HPDE6-E6E7 (cell line): ENCODE measurements around the gene MVK.

Experiments
- DNase-seq: peaks from one replicate; pipeline ENCODE4 v3.0.0; 2011; ENCODE audit warnings: missing footprints; ENCODE audit errors: extremely low spot score

Gene MVK

DNA sequence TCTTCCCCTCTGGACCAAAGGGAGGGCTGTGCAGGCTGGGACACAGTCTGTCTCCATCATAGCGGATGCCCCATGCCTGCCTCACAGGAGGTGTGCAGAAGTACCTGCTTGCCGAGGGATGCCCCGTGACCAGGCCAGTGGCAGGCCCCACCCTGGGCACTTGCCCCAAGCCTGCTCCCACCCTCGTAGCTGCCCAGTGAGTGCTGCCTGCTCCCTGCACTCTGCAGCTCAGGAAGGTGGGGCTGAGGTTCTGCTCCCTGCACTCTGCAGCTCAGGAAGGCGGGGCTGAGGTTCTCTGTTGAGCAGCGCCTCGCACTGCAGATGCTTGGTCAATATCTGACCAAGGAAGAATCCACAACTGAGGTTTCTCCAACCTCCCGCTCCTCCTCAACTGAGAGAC lies 7.2 kb upstream of the MVK start:
- DNase-seq: no peak

DNA sequence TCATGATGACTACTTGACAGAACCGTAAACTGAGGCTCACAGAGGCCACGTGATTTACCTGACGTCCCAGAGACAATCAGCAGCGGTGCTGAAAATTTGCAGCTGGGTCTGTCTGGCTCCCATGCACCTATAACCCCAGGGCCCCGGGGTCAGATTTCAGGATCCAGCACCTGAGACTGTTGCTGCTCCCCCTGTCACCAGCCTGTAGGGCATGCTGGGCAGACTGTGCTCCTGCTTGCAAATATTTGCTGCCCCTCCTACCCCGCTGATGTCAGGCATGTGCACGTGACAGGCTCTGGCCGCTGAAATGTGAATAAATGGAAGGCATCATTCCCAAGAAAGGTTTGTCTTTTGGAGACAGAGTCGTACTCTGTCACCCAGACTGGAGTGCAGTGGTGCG lies 6.3 kb upstream of the MVK start:
- no peak for DNase-seq

DNA sequence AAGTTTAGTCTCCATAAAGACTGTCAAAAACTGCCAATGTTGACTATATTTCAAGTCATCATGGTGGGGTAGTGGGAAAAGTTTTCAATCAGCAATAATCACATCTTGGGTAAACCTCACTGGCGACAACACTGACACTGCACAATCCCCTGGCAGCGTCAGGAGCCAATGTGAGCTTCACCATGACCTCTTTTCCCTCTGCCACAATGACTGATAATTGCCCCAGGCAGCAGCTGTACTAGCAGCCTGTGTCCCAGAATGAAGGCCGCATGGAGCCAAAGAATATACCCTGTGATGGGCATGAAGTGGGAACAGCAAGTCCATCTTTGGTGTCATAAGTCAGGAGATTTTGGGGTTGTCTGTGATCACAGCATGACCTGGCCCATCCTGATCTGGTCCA lies 5.6 kb upstream of the MVK start:
- DNase-seq: no peak

DNA sequence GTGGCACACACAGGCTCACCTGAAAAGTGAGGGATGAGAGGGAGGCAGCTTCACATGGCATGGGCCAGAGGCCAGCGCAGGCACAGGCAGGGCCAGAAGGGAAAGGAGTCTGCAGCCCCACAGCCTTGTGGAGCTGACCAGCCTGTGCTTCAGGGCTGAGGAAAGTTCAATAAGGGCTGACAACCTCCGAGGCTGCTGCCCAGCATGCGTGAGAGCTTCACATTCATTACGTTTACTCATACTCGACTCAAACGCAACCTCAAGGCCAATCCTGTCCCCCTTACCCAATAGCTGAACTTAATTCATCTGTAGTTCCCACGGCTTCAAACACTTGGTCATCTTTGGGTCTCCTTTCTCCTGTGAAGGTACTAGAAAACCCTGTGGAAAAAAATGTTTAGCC lies 5.1 kb upstream of the MVK start:
- no peak for DNase-seq

DNA sequence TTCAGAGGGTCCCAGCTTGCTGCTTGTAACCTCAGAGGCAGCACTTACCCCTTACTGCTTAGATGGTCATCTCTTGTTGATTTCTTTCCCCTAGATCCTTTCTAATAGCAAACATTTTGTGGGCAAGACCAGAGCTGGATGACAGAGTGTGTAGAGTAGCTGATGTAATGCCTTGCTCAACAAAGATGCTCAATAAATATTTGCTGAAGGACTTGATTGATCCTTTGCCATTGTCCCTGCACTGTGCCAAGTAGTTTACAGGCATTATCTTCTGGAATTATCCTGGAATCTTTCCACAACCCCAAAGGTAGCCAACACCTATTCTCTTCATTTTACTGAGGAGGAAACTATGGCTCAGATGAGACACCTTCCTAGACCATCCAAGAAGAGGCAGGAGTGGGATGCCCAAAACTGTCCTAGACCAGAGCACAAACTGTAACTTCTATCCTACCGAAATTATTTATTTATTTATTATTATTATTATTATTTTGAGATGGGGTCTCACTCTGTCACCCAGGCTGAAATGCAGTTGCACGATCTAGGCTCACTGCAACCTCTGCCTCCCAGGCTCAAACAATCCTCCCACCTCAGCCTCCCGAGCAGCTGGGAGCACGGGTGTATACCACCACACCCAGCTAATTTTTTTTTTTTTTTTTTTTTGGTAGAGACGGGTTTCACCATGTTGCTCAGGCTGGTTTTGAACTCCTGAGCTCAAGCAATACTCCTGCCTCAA lies 1.7 kb upstream of the MVK start:
- DNase-seq: no peak

DNA sequence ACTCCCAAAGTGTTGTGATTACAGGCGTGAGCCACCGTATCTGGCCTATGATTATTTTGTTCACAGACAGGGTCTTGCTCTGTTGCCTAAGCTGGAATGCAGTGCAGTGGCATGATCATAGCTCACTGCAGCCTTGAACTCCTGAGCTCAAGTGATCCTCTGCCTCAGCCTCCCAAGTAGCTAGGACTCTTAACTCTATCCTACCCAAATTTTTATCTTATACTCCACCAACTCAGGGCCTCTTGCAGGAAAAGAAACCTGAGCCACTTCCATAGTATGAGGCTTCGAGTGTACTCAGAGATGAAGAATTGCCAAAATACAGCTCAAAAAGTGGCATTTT lies 1.1 kb upstream of the MVK start:
- DNase-seq: no peak

DNA sequence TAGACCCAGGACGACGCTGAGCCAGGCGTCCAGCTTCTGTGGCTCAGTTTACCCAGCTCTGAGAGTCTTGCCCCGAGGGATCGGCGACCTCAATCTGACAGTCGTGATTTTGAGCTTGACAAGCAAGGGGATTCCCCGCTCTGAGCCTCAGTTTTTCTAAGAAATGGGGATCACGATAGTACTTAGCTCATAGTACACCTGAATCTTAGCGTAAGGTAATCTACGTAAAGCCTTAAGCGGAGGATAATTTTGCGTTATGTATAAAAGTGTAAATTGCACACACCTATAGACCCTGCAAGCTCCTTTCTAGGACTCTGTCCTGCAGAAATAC lies 285 bp downstream of the MVK start:
- DNase-seq: no peak

DNA sequence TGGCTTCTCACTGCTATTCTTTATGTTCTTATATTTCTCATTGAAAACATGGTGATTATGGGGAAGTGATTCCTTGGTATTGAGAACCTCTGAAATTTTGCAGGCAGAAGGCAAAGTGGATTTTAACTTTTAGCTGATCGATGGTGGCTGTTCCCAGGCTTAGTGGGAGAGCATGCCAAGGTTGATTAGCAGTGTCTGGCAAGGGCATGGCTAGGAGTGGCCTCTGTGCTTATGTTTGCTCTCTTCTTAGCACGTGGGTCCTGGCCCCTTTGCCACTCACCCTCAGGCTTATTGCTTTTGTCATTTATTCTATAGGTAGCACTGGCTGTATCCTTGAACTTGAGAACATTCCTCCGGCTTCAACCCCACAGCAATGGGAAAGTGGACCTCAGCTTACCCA lies 2.1 kb downstream of the MVK start:
- DNase-seq: no peak

DNA sequence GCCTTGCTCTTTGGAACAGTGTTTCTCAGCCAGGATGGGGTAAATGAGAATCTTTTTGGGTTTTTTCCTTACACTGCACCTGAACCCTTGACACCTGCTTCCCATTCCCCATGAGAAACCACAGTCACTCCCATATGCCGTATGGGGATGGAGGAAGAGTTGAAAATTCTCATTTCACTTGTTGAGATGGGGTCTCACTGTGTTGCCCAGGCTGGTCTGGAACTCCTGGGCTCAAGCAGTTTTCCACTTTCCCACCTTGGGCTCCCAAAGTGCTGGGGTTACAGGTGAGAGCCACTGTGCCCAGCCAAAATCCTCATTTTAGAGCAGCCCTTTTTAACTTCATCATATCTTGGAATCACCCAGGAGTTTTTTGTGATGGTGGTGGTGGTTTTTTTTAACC lies 3.7 kb downstream of the MVK start:
- DNase-seq: no peak

DNA sequence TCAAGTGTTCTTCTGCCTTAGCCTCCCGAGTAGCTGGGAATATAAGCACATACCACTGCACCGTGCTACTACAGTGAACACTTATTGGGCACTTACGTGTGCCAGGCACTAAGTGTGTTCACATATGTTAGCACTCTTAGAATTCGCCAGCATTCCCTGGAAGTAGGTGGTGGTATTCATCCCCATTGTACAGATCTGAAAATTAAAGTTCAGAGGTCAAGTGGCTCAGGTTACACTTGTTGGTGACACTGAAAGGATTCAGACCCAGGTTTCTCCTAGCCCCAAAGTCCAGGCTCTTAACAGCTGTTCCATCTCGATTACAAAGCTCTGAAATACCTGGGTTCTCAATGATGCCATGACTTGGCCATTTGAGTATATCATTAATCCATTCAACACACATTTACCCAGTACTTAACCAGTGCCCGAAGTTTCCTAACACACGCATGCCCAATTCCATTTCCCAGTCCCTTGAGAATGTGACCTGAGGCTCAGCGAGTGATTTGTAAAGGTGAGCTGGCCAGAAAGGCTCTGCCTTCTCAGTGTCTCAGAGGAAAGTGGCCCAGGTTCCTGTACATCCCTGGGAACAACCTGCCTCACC lies 4.8 kb downstream of the MVK start:
- no peak for DNase-seq

DNA sequence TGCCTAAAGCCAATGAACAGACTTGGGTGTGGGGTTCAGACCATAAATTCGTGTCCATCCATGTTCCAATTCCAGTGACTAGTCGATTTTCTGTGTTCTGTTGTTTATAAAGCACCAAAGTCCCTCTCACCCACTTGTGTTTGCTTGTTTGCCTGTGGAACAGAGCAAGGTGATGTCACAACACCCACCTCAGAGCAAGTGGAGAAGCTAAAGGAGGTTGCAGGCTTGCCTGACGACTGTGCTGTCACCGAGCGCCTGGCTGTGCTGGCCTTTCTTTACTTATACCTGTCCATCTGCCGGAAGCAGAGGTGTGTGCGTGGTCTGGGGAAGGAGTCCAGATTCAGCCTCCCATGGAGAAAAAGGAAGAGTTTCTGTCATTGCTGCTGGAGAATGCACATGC lies 6.0 kb downstream of the MVK start:
- no peak for DNase-seq

DNA sequence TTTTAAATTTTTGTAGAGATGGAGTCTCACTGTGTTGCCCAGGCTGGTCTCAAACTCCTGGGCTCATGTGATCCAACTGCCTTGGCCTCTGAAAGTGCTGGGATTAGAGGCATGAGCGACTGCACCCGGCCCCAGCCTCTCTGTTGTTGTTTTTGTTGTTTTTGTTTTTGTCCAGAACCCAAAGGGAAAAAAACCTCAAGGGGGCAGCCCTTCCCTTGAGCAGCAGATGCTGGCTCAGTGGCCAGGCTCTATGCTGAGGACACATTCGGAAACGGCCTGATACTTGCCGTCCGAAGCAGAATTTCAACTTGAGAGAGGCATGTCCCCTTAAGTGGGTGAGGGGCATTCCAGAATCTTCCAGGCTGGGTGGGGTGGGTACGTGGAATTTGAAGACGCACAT lies 6.7 kb downstream of the MVK start:
- DNase-seq: no peak

DNA sequence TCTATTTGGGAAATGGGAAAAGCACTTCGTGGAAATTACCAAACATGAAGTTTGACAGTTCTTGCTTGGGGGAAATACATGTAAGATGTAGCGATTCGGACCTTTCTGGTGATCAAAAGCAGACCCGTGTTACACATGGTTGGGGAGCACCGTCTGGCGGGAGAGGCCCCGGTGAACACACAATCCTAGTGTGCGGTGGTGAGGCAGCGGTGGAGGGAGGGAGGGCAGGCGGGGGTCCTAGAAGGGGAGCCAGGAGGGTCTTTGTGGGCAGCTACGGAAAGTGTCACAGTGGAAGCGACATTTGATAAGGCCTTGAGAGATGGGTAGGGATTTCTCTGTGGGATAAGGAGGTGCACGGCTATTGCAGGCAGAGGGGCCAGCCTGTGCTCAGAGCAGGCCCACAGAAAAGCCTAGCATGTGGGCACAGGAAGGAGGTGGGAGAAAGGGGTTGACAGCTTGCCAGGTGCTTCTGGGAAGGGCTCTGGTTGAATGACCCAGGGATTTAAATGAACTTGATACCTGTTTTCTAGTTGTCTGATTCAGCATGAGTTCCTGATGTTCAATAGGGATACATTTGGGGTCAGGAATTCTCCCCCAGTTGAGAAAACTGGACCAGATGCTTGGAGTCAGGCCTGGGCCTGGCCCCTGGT lies 7.2 kb downstream of the MVK start:
- no peak for DNase-seq

DNA sequence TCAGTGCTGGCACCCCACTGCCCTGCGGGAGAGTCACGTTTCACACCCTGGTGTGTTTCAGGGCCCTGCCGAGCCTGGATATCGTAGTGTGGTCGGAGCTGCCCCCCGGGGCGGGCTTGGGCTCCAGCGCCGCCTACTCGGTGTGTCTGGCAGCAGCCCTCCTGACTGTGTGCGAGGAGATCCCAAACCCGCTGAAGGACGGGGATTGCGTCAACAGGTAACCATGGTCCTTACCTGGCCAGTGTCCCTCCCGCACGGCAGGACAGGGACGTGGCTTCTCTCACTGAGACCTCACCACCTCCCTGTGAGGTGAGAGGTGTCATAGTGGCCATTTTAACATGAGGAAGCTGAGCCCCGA lies 7.7 kb downstream of the MVK start:
- no peak for DNase-seq

DNA sequence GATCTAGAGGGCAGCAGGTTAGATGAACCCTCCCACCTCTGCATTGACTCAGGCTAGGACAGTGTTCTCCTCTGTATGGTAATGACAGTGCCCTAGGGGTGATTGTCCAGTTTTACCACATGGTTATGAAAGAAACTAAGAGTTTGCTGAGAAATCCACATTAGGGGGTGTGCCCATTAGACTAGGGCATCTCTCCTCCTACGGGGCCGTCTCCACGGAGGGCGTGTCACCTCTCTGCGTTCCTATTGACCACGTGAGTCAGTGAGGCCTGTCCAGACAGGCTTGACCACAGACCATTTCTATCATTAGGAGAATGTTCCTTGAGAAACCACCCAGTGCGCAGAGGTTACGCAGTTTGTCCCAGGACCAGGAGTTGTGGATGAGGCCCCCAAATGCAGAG lies 8.3 kb downstream of the MVK start:
- peak; percentile 98 for DNase-seq

DNA sequence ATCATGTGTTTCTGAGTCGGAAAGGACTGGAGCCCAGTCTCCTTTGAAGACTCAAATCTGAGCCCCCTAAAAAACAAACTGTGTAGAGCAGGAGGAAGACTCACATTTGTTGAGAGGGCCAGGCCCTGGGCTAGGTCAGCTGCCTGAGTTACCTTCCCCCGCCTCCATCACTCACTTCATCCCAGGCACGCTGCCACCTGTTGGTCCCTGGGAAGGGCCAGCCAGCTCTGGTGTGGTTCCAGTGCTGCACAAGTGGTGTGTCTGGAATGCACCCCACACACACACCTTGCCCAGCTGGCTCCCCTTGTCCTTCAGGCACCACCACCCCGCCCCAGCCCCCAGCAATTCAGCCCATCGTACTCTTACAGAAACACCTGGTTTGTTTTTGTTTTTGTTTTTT lies 9.0 kb downstream of the MVK start:
- peak; percentile 66 for DNase-seq

DNA sequence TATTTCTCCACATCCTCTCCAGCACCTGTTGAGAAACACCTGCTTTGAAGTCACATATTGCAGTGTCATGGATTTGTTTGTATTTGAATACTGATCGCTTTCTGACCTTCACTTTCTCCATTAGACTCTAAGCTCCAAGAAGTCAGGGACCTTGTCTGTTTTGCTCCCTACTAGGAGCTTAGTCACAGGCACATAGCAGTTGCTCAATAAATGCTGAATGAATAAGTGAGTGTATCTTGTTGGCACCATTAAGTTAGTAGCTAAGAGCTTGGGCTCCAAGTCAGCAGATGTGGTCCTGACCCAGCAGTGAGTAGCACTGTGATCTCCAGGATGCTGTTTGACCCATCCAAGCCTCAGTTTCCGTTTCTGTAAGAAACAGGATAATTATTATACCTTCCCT lies 10.1 kb downstream of the MVK start:
- no peak for DNase-seq

DNA sequence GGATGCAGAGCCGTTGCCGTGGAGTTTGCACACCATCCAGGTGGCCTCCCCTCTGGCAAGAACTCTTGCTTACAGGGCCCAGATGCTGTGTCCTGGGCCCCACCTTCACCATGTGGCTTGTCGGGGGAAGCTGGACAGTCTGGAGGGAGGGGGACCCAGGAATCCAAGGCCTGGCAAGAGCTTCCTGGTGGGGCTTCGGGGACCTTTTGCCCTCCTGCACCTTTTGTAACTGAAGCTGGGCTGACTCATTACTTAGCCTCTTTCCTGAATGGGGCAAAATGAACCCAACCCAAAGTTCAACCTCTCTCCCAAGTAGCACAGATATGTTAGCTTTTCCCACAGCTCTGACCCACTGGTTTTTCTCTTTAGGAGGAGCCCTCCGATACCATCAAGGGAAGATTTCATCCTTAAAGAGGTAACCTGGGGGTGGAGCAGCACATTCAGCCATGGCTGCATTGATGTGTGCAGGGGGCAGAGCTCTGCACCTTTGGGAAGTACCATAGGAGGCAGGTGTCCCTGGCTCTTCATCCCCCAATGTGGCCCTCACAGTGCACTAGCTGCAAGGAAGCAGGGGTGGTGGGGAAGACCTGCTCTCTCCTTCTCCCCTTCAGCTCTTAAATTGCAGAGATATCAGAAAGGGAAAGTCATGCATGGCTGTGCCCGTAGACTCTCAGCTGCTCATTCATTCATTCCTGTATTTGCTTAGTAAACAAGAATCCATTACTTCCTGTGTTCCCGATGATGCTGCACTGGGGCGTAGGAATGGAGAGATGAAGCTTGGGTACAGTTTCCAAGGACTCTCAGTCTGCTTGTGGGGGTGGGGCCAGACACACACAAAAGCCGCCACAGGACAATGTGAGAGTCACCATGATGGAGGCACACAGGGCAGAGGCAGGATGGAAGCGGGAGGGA lies 13.0 kb downstream of the MVK start:
- no peak for DNase-seq

DNA sequence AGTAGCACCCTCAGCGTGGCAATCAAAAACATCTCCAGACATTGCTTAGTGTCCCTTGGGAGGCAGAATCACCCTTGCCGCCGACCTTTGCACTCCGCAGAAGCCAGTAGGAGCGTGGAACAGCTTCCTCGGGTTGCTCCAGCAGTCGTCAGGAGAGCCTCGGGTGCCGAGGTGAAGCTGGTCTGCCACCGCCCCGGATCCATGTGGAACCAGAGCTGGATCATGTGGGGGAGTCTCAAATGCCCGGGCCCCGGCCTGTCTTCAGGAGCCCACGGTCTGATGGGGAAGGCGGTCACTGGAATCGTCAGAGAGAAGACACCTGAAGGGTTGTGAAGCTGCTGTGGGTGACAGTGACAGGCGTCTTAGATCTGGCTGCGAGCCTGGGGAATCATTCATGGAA lies 14.3 kb downstream of the MVK start:
- DNase-seq: no peak

DNA sequence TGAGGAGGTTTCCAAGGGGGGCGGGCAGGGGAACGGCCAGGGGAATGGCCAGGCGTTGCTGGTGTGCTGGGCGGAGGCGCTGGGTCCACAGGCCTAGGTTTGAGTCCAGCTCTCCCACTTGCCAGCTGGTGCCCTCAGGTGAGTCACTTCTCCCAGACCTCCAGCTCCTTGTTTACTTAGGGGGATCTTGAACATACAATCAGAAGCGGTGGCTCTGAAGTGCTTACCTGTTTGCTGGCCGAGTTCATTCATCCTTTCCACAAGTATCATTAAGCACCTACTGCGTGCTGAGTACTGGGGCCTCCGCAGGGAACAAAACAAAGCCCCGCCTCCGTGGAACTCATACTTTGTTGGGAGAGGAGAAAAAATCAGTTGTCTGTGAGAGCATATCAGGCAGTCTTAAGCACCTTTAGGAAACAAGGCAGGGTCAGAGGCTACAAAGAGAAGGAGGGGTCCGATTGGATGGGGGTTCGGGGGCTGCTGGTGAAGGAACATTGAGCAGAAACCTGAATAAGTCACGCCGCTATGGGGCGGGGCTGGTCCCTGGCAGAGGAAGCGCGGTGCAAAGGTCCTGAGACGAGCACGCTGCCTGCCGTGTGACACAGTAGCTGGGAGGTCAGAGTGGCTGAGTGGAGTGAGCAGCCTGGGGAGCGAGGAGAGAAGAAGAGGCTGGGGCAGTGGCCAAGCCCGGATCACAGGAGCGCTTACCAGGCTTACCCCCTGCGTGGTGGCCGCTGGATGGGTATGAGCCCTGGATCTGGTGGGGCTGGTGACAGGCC lies 15.1 kb downstream of the MVK start:
- no peak for DNase-seq

DNA sequence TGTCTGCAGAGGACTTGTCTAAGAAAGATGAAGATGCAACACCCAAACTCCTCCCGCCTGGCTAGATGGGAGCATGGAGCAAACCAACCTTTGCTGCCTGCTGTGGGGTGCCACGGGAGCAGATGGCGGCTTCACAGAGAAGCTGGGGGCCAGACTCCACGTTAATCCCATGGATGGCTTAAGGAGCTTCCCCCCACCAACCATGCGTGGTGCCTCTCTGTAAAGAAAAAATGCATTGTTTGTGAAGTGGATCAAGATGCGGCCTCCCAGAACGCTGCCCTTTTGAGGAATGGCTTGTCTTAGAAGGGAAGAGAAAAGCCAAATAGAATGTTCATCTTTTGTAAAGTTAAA lies 15.6 kb downstream of the MVK start:
- DNase-seq: no peak

DNA sequence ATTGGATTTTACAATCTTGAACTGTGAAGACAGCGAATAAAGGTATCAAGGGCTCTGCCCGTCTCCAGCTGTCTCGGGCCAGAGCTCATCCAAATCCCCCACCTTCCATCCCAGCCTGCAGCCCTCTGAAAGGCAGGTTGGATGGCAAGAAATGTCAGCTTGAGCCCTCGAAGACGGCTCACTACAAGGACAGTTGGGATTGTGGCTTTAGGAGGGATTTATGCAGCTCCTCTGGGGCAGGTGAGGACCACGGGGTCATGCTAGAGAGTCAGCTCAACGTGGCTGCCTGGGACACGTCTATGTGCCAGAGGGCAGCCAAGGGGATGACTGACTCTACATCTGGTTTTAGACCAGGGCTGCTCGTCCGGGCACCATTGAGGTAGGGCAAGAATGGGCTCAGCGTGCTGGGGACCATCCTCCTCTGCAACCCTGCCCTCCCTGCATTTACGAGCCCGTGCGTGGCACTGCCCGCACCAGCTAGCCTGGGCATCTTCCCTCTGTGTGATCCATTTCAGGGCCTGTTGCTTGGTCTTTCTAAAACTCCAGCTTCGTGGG lies 16.2 kb downstream of the MVK start:
- no peak for DNase-seq
